OCI-LY1 (cell line): Measurements from ENCODE around the gene MDM4.

ENCODE experiments used
- EZH2 ChIP-seq: fragments of 200-600 bp; sonication (generic), shearing (Covaris generic); IDR thresholded peaks from 2 replicates; pipeline ENCODE4 v1.8.0; 2017; ENCODE audit warnings: borderline replicate concordance, mixed run types, mild to moderate bottlenecking, antibody characterized with exemption, low read length, moderate library complexity, mixed read lengths
- TF ChIP-seq, protein P1 (sequence below): fragments of 200-600 bp; sonication (generic), shearing (Covaris generic); IDR thresholded peaks from 2 replicates; pipeline ENCODE4 v1.5.1; 2017; ENCODE audit warnings: mild to moderate bottlenecking, antibody characterized with exemption, low read length, moderate library complexity, mixed read lengths

DNA sequence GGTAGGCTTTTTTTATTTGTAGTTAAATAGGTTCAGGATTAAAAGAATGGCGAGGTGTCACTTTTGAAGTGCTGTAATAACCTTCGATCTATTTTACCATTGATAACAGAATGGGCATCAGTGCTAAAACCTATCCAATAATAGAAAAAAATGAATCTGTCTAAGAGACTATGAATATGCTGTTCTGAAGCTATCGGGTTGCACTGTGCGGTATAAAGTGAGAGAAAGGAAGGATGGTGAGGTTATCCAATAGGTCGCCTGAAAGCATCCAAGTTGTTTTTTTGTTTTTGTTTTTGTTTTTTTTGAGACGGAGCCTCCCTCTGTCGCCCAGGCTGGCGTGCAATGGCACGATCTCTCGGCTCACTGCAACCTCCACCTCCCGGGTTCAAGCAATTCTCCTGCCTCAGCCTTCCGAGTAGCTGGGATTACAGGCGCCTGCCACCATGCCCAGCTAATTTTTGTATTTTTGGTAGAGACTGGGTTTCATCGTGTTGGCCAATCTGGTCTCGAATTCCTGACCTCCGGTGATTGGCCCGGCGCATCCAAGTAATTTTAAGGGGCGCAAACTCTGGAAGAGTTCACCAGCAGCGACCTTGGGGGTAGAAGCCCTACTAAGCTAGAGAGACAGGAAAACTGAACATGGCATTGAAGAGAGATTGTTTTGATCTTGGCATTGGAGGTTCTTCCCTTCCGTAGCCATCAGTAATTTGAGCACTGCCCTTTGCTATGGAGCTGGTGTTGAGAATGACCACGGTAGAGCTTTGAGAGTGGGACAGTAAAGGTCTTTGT lies 8.7 kb upstream of the MDM4 start:
- TF ChIP-seq, protein P1, sequence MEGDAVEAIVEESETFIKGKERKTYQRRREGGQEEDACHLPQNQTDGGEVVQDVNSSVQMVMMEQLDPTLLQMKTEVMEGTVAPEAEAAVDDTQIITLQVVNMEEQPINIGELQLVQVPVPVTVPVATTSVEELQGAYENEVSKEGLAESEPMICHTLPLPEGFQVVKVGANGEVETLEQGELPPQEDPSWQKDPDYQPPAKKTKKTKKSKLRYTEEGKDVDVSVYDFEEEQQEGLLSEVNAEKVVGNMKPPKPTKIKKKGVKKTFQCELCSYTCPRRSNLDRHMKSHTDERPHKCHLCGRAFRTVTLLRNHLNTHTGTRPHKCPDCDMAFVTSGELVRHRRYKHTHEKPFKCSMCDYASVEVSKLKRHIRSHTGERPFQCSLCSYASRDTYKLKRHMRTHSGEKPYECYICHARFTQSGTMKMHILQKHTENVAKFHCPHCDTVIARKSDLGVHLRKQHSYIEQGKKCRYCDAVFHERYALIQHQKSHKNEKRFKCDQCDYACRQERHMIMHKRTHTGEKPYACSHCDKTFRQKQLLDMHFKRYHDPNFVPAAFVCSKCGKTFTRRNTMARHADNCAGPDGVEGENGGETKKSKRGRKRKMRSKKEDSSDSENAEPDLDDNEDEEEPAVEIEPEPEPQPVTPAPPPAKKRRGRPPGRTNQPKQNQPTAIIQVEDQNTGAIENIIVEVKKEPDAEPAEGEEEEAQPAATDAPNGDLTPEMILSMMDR, result no peak
- no peak for TF ChIP-seq EZH2
